NCI-H1417 (cell line): ENCODE results near the gene CAMK1G.

Source experiments
- DNase-seq, 3 experiments: peaks; one replicate each; lab custom pipeline; 2025; lab: John Stamatoyannopoulos, UW

CAMK1G gene

GRCh38 chr1:209565759-209566678 is 17.5 kb upstream of the CAMK1G start:
- DNase-seq: peak; percentile 74 to 95 (median 78)

- no peak for DNase-seq
Observed at GRCh38 chr1:209567698-209568175, 15.8 kb upstream of the CAMK1G start.

GRCh38 chr1:209569455-209570207 is 13.9 kb upstream of the CAMK1G start:
- peak; percentile 62 to 92 (median 80) for DNase-seq

- no peak for DNase-seq
Observed at GRCh38 chr1:209570743-209571142, 12.8 kb upstream of the CAMK1G start.

GRCh38 chr1:209576392-209577197 is 6.9 kb upstream of the CAMK1G start:
- peak; percentile 63 to 88 (median 72) for DNase-seq

GRCh38 chr1:209577346-209577745 is 6.2 kb upstream of the CAMK1G start:
- no peak for DNase-seq

GRCh38 chr1:209580577-209580976 is 2.9 kb upstream of the CAMK1G start:
- DNase-seq: no peak

GRCh38 chr1:209584231-209584672 is 738 bp downstream of the CAMK1G start:
- no peak for DNase-seq

GRCh38 chr1:209585197-209585596 is 1.7 kb downstream of the CAMK1G start:
- DNase-seq: peak in 1 of 3 experiments; percentile 58

GRCh38 chr1:209585672-209586071 is 2.2 kb downstream of the CAMK1G start:
- peak; percentile 46 to 82 (median 68) for DNase-seq

GRCh38 chr1:209586221-209586740 is 2.8 kb downstream of the CAMK1G start:
- no peak for DNase-seq

GRCh38 chr1:209587789-209588188 is 4.3 kb downstream of the CAMK1G start:
- no peak for DNase-seq

GRCh38 chr1:209589440-209589839 is 5.9 kb downstream of the CAMK1G start:
- no peak for DNase-seq

GRCh38 chr1:209589863-209590262 is 6.3 kb downstream of the CAMK1G start:
- no peak for DNase-seq

- peak in 1 of 3 experiments; percentile 20 for DNase-seq
Observed at GRCh38 chr1:209590405-209590804, 6.9 kb downstream of the CAMK1G start.

- DNase-seq: no peak
Observed at GRCh38 chr1:209593747-209594146, 10.2 kb downstream of the CAMK1G start.

GRCh38 chr1:209594440-209594839 is 10.9 kb downstream of the CAMK1G start:
- peak in 1 of 3 experiments; percentile 6 for DNase-seq

- DNase-seq: no peak
Observed at GRCh38 chr1:209595028-209595427, 11.5 kb downstream of the CAMK1G start.

GRCh38 chr1:209595599-209596285 is 12.2 kb downstream of the CAMK1G start:
- peak in 1 of 3 experiments; percentile 17 for DNase-seq

- DNase-seq: peak in 1 of 3 experiments; percentile 11
Observed at GRCh38 chr1:209597499-209597898, 14.0 kb downstream of the CAMK1G start.

GRCh38 chr1:209598227-209598626 is 14.7 kb downstream of the CAMK1G start:
- DNase-seq: no peak
